OCI-LY1 (cell line): ENCODE data around the gene RNF103.

Source experiments
- CTCF ChIP-seq: fragments of 200-600 bp; sonication (generic), shearing (Covaris generic); IDR thresholded peaks from 2 replicates; pipeline ENCODE4 v1.5.1; 2017; ENCODE audit warnings: mild to moderate bottlenecking, antibody characterized with exemption, low read length, moderate library complexity, mixed read lengths
- EZH2 ChIP-seq: fragments of 200-600 bp; sonication (generic), shearing (Covaris generic); IDR thresholded peaks from 2 replicates; pipeline ENCODE4 v1.8.0; 2017; ENCODE audit warnings: borderline replicate concordance, mixed run types, mild to moderate bottlenecking, antibody characterized with exemption, low read length, moderate library complexity, mixed read lengths

- no peak for TF ChIP-seq CTCF
- TF ChIP-seq EZH2, result no peak
These were observed 10.2 kb downstream of the RNF103 start for GRCh38 chr2:86613515-86613914.
